GM23248 (cell line): Measurements from ENCODE around the gene COX5A.

Experiments used
- EZH2 ChIP-seq: fragments of 200-600 bp; sonication (generic); IDR thresholded peaks from 2 replicates; pipeline ENCODE4 v1.6.1; 2018; ENCODE audit warnings: antibody characterized with exemption, mild to moderate bottlenecking; ENCODE audit not compliant: insufficient read depth, poor library complexity, severe bottlenecking
- EZH2phosphoT487 ChIP-seq: fragments of 200-600 bp; sonication (generic); IDR thresholded peaks from 2 replicates; pipeline ENCODE4 v1.6.1; 2018; ENCODE audit warnings: antibody characterized with exemption, moderate library complexity, mild to moderate bottlenecking, low read depth; ENCODE audit not compliant: insufficient read depth

DNA sequence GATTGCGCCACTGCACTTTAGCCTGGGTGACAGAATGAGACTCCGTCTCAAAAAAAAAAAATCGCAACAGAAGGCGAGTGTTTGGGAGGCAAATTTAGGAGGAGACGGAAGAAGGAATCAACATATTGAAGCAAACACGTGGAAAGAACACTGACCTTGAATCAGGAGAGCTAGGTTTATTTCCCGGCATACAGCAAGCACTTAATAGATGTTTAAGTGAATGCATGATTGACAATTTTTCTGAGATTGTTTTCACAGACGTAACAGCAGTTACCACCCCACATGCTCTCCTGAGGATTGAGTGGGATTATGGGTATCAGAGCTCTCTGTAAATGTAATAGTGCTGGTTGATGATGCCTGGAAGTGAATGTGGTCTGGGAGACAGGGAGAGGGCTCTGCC lies 24.3 kb upstream of the COX5A start:
- TF ChIP-seq EZH2 (no peak), EZH2phosphoT487 (no peak)
